Esophagus muscularis mucosa (tissue), 4 donors: Measurements from ENCODE around the gene ABCC6.

Source experiments
- EP300 ChIP-seq: sonication (generic); formaldehyde crosslinking; IDR thresholded peaks from one replicate; pipeline ENCODE4 v1.6.1; 2017; ENCODE audit warnings: antibody characterized with exemption
- POLR2A ChIP-seq: fragments of 450-650 bp; IDR thresholded peaks from one replicate; pipeline ENCODE4 v1.6.1; 2017; ENCODE audit warnings: antibody characterized with exemption, moderate library complexity, mild to moderate bottlenecking, low read depth
- POLR2AphosphoS5 ChIP-seq, 2 donors: sonication (generic); formaldehyde crosslinking; IDR thresholded peaks; one replicate each; pipeline ENCODE4 v1.6.1; 2017; ENCODE audit warnings: antibody characterized with exemption in 2 of 2
- TF ChIP-seq, protein P1 (sequence below), 3 experiments: fragments of 200-600 bp in 2 of 3; fragments of 450-650 bp in 1 of 3; sonication (generic) in 2 of 3; IDR thresholded peaks; one replicate each; pipeline ENCODE4 v1.5.1; 2017 to 2019; ENCODE audit warnings: antibody characterized with exemption in 3 of 3, mild to moderate bottlenecking in 2 of 3, moderate library complexity in 1 of 3

DNA sequence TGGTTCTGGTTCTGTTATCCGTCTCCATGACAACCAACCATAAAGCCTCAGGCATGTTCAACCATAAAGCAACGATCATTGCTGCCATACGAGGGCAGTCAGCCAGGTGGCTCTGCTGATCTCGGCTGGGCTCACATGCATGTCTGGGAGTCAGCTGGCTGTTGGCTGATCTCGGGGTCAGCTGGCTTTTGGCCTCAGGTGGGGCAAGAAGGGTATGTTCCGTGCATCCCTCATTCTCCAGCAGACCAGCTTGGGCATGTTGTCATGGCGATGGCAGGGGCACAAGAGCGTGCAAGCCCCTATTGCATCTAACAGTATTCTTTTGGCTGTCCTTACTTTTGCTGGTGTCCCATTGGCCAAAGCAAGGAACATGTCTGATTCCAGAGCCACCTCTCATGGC is 86.2 kb downstream of the ABCC6 start:
- TF ChIP-seq, protein P1, sequence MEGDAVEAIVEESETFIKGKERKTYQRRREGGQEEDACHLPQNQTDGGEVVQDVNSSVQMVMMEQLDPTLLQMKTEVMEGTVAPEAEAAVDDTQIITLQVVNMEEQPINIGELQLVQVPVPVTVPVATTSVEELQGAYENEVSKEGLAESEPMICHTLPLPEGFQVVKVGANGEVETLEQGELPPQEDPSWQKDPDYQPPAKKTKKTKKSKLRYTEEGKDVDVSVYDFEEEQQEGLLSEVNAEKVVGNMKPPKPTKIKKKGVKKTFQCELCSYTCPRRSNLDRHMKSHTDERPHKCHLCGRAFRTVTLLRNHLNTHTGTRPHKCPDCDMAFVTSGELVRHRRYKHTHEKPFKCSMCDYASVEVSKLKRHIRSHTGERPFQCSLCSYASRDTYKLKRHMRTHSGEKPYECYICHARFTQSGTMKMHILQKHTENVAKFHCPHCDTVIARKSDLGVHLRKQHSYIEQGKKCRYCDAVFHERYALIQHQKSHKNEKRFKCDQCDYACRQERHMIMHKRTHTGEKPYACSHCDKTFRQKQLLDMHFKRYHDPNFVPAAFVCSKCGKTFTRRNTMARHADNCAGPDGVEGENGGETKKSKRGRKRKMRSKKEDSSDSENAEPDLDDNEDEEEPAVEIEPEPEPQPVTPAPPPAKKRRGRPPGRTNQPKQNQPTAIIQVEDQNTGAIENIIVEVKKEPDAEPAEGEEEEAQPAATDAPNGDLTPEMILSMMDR (IDR thresholded peaks at IDR 0.05), result no peak
- no peak for TF ChIP-seq EP300
- TF ChIP-seq POLR2A, result no peak
- TF ChIP-seq POLR2AphosphoS5 (IDR thresholded peaks at IDR 0.05), result no peak
